ENCODE data around the gene MXI1.
A peak's percentile ranks its signal among the peaks of the same experiment; 100 is the strongest.

MXI1 gene

GRCh38 chr10:110216942-110217661 is 9.7 kb downstream of the MXI1 start:
- peak; percentile 60 for DNase-seq

DNA sequence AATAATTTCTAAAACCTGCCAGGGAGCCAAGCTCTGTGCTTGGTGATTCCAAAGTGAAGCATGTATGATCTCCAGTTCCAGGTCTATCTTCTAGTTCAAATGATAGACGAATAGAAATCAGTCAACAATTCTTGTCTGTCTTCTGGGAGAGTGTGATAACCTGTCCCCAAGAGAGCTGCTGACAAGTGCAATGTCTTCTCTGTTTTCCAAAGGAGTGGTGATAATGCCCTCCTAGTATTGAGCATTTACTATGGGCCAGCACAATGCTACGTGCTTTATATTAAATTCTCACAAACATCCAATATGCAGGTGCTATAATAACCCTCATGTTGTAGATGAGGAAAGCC is 10.2 kb downstream of the MXI1 start:
- DNase-seq = peak; percentile 60

- no peak for DNase-seq
Observed at GRCh38 chr10:110218632-110219031, 11.2 kb downstream of the MXI1 start.

DNA sequence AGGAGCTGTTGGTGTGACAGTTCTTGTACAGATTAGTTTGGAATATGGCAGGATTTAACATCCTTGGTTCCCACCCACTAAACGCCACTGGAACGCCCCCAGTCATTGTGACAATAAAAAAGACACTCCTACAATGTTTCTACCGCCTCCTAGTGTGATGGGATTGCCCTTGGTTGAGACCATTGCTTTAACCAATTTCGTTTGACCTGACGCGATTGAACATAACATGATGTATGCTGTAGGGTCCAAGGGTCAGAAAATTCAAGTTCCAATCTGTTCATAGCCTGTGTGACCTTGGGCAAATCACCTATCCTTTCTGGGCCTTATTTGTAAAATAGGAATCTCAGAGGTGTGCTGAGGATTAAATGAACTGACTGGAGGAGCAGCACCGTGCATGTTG is 12.5 kb downstream of the MXI1 start:
- no peak for DNase-seq

- no peak for DNase-seq
Observed at GRCh38 chr10:110220398-110220797, 13.0 kb downstream of the MXI1 start.

GRCh38 chr10:110221044-110221720 is 13.8 kb downstream of the MXI1 start:
- DNase-seq = no peak

DNA sequence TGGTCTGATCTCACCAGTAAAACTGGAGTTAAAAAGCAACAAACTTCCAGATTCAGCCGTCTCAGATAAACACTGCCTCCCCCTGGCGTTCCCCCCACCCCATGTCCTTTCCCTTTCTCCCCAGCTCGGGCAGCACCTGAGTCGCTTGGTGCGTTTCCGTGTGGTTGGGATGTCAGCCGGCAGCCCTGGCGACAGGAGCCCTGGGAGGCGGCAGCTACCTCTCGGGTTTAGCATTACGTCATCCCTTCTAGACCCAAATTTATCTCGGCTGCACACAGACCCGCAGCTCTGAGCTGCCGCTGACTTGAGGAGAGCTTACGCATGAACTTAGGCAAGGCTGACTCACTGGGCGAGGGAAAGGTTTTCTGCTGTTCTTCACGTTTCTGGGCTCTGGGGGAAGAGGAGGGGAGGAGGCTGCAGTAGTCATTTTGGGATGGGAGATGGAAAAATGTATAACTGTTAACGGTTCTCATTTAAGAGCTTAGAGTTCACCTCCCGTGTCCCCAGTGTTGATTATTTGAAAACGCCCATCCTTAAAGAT is 14.4 kb downstream of the MXI1 start:
- peak; percentile 97 for DNase-seq

DNA sequence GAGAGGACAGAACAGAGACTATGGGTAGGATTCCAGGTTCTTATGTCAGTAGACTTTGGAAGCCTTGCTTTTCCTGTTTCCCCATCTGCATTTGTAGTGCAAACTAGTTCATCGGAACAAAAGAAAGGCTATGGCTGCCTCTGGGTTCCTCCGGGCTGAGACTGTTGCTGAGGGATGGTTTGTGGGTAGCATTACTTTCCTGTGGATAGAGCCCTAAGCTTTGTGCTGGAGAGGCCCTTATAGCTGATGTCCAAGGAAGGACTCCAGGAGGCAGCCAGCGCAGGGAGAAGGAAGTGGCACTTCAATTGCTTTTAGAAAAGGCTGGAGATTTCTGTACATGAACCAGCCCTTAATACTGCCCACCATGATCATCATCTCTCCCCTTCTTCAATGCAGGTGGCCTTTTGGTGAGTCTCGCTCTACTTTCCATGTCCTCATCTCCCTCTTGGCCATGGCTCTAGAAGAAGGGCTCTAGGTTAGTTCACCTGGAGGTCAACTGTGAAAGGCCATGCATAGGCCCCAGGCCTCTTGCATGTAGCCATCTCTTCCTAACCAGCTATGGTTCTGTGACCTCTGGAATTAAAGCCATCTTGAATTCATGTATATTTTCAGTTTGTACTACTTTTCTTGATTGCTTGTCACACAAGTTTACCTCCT is 15.4 kb downstream of the MXI1 start:
- DNase-seq = no peak

DNA sequence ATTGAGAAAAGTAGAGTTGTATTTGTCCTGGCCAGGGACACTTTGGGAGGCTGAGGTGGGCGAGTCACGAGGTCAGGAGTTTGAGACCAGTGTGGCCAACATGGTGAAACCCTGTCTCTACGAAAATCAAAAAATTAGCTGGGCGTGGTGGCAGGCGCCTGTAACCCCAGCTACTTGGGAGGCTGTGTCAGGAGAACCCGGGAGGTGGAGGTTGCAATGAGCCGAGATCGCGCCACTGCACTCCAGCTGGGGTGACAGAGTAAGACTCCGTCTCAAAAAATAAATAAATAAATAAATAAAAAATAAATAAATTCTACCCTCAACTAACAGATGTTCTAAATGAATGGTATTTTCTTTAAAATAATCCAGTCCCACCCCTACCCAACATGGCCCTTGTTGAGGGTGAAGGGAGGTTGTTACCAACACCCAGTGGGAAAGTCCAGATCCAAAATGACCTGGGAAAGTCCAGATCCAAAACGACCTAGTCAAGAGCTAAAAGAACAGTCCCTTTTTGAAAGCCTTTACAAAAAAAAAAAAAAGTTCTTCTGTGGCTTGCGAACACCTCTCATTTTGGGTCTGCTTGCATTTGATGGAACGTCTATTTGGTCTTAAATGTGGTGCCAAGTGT is 16.0 kb downstream of the MXI1 start:
- DNase-seq = no peak

DNA sequence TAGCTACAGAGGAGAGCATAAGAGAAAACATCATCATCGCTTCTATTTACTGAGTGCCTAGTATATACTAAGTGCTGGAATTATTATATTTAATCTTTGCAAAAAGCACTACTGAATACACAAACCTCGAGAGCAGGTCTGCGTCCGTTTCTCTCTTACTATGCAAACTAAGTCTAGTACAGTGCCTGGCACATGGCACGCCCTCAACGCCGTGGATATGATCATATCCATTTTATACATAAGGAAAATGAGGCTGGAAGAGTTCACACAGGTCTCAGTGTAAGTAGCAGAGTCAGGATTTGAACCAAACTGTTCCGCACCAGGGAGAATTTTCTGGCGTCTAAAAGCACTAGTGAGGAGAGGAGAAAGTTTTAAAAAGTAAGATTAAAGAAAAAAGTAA is 17.6 kb downstream of the MXI1 start:
- peak; percentile 66 for DNase-seq

- no peak for DNase-seq
Observed at GRCh38 chr10:110225441-110225755, 18.0 kb downstream of the MXI1 start.

GRCh38 chr10:110225756-110226542 is 18.5 kb downstream of the MXI1 start:
- peak; percentile 98 for DNase-seq

GRCh38 chr10:110226543-110226925 is 19.1 kb downstream of the MXI1 start:
- peak; percentile 88 for DNase-seq

DNA sequence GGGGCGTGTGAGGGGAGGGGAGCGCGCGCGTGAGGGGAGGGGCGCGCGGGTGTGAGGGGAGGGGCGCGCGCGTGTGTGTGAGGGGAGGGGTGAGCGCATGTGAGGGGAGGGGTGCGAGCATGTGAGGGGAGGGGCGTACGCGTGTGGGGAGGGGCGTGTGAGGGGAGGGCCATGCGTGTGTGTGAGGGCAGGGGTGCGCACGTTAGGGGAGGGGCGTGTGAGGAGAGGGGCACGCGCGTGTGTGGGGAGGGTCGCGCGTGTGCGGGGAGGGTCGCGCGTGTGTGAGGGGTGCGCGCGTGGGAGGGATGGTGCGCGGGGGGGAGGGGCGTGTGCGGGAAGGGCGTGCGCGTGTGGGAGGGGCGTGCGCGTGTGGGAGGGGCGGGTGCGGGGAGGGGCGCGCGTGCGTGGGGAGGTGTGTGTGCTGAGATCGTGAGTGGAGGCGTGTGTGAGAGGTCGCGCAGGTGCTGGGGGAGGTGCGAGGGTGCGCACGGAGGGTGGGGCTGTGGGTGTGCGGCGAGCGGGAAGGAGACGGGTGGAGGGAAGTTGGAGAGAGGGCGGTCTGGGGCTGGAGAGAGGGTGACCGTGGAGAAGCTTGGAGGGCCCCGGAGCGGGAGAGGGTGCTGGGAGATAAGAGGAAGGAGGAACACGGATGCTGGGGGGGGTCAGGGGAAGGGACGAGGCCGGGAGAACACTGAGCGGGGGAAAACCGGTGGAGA is 19.7 kb downstream of the MXI1 start:
- peak; percentile 70 for DNase-seq

- no peak for DNase-seq
Observed at GRCh38 chr10:110228066-110228465, 20.7 kb downstream of the MXI1 start.

GRCh38 chr10:110229155-110229554 is 21.8 kb downstream of the MXI1 start:
- no peak for DNase-seq

GRCh38 chr10:110233846-110234245 is 26.4 kb downstream of the MXI1 start:
- DNase-seq = no peak

DNA sequence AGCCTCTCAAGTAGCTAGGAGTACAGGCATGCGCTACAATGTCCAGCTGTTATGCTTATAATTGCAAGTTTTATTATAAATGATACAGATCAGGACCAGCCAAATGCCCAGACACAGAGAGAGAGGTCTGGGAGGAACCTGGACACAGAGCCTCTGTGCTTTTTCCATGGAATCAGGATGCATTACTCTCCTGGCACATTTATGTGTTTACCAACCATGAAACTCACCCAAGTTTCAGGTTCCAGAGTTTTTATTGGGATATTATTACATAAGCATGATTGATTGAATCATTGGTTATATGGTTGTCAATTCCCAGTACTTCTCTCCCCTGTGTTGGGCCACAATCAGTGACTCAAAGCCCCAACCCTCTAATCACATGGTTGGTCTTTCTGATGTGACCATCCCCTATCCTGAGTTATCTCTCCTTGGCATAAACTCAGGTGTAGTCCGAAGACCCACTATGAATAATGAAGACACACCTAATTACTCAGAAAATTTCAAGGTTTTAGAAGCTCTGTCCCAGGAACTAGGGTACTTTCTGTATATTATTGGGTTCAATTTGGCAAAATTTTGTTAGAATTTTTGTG is 30.6 kb downstream of the MXI1 start:
- DNase-seq = no peak

GRCh38 chr10:110239892-110240291 is 32.5 kb downstream of the MXI1 start:
- DNase-seq = no peak

DNA sequence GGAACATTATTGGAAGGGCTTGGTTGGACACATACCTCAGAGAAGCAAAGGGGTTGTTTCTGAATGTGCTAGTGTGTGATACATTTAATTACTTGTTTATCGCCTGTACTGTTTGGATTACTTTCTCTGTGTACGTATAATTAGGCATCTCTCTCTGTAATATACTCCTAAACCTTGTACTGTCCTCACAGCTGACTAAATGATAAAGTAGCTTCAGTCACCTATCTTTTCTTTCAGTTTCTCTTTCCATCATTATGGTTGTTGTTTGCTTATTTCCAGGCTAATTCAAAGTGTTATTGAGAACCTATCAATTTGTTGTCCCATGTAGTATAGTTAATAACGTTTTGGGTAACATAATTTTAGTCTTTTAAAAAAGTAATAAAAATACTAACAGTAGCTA is 34.0 kb downstream of the MXI1 start:
- DNase-seq = peak; percentile 76

- DNase-seq = peak; percentile 73
Observed at GRCh38 chr10:110241841-110242240, 34.4 kb downstream of the MXI1 start.

DNA sequence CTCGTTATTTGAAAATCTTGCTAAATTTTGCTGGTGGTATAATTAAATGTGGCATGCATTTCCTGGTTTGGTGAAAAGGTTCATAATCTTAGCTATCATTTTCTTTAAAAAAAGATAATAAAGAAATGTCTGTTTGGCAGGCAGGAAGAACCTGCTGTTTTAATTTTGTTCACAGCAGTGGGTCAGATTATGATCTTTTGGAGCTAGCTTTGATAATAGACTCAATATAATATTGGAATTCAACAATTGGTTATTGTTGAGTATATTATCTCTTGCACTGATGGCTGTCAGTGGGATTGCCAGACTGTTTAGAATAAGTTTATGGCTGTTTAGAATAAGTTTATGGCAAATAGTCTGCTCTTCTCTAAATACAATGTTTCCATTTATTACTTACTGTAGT is 35.1 kb downstream of the MXI1 start:
- DNase-seq = no peak
